RWPE1 (cell line): ENCODE data around the gene PUS1.

Source experiments
- CTCF ChIA-PET: fragments of 350-600 bp; sonication (Branson Sonifier 250); formaldehyde crosslinking; extraction: SDS; loops from one replicate; lab custom pipeline; 2021; lab: Yijun Ruan, JAX
- POLR2A ChIA-PET: fragments of 400-600 bp; formaldehyde crosslinking; extraction: SDS; loops from one replicate; lab custom pipeline; 2020; ENCODE audit warnings: antibody characterized with exemption; ENCODE audit not compliant: low non-redundant PET; lab: Yijun Ruan, JAX
- DNase-seq: peaks from one replicate; pipeline ENCODE4 v3.0.0; 2012; ENCODE audit warnings: low spot score
- H3K27ac ChIP-seq: fragments of 450-650 bp; 2 replicates; pipeline ENCODE4 v1.5.1; 2017
- TF ChIP-seq, protein P1 (sequence below): fragments of 450-650 bp; conservative IDR thresholded peaks from 2 replicates; pipeline ENCODE4 v1.5.1; 2017; ENCODE audit warnings: low read depth, mild to moderate bottlenecking

Gene PUS1

DNA sequence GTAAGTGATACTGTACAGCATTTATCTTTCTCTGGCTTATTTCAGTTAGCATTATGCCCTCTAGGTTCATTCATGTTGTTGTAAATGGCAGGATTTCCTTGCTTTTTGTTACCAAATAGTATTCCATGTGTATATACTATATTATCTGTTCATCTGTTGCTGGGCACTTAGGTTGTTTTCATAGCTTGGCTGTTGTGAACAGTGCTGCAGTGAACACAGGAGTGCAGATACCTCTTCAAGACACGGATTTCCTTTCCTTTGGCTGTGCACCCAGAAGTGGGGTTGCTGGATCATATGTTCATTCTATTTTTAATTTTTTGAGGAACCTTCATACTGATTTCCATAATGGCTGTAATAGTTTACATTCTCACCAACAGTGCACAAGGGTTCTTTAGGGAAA, 42.1 kb downstream of the PUS1 start:
- TF ChIP-seq, protein P1, sequence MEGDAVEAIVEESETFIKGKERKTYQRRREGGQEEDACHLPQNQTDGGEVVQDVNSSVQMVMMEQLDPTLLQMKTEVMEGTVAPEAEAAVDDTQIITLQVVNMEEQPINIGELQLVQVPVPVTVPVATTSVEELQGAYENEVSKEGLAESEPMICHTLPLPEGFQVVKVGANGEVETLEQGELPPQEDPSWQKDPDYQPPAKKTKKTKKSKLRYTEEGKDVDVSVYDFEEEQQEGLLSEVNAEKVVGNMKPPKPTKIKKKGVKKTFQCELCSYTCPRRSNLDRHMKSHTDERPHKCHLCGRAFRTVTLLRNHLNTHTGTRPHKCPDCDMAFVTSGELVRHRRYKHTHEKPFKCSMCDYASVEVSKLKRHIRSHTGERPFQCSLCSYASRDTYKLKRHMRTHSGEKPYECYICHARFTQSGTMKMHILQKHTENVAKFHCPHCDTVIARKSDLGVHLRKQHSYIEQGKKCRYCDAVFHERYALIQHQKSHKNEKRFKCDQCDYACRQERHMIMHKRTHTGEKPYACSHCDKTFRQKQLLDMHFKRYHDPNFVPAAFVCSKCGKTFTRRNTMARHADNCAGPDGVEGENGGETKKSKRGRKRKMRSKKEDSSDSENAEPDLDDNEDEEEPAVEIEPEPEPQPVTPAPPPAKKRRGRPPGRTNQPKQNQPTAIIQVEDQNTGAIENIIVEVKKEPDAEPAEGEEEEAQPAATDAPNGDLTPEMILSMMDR: no peak
- no peak for DNase-seq
- no peak overlapping the region for H3K27ac ChIP-seq
- ChIA-PET CTCF (interaction anchor here (0.6 kb wide), 1 partner anchor 9 kb away, joined by 3 read pairs; no protein-coding TSS in a partner anchor), POLR2A (no interaction called here)

DNA sequence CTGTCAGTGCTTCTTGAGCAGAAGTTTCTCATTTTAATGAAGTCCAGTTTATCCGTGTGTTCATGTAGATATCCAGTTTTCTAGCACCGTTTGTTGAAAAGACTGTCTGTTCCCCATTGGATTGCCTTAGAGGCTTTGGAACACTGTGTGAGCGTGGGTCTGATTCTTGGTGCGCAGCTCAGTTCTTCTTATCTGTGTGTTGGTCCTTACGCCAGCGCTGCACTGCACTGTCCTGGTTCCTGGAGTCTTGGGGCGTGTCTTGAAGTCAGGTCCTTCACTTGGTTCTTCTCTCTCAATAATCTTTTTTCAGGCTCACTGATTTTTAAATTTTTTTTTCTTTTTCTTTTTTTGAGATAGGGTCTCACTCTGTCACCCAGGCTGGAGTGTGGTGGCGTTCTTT, 46.2 kb downstream of the PUS1 start:
- DNase-seq: no peak
- H3K27ac ChIP-seq: no peak overlapping the region; the same call in 1 of the 2 replicates
- POLR2A ChIA-PET: no interaction called here
- TF ChIP-seq, protein P1: no peak
- CTCF ChIA-PET: no interaction called here

DNA sequence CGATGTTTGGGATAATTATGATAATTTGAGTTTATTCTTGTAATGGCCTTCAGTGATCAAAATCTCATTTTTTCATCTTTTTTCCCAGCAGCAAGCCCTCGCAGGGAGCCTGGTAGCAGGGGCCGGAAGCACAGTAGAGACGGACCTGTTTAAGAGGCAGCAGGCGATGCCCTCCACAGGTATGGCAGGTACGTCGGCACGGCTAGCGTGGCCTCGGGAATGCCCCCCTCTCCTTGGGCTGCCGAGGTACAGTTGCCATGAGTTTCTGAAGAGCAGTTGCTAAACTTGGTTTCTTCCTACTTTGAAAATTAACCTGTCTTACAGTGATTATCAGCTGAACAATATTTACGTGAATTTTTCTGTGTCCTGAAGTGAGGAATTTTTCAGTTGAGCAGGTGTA, 50.5 kb downstream of the PUS1 start:
- H3K27ac ChIP-seq: no peak overlapping the region
- TF ChIP-seq, protein P1: no peak
- ChIA-PET CTCF (interaction anchor here (0.6 kb wide), 1 partner anchor 9 kb away, joined by 3 read pairs; no protein-coding TSS in a partner anchor), POLR2A (no interaction called here)
- DNase-seq: no peak

DNA sequence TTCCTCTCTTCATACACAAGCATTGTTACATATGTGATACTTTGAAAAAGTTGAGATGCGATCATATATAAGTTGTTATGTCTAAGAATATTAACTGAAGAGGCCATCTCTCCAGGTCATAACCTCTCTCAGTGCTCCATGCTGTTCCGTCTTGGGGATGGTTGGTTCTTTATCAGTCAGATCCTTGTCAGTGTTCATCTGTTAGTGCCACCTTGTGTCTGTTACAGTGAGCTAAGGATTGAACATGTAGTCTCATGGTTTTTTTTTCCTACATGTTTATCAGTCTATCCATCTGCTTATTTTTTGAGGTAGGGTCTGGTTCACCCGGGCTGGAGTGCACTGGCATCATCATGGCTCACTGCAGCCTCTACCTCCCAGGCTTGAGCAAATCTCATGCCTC, 51.2 kb downstream of the PUS1 start:
- no peak overlapping the region for H3K27ac ChIP-seq
- ChIA-PET CTCF (interaction anchor here (0.6 kb wide), 2 partner anchors 9 to 72 kb away, joined by 3 to 6 read pairs; no protein-coding TSS in a partner anchor), POLR2A (no interaction called here)
- no peak for DNase-seq
- TF ChIP-seq, protein P1: no peak

DNA sequence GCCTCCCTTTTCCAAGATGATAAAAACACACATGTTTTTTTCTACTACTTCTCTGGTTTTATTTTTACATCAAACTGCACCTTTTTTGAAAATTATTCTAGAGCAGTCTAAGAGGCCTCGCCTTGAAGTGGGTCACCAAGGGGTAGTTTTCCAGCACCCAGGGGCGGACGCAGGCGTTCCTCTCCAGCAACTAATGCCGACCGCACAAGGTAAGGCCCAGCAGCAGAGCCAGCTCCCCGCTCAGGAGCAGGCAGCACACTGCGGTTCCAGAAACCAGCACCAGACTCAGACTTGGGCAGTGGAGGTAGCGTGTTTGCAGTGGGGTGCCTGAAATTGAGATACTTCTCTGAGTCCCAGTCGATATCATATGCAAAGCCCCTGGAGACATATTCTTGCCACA, 52.3 kb downstream of the PUS1 start:
- CTCF ChIA-PET: no interaction called here
- no peak for DNase-seq

DNA sequence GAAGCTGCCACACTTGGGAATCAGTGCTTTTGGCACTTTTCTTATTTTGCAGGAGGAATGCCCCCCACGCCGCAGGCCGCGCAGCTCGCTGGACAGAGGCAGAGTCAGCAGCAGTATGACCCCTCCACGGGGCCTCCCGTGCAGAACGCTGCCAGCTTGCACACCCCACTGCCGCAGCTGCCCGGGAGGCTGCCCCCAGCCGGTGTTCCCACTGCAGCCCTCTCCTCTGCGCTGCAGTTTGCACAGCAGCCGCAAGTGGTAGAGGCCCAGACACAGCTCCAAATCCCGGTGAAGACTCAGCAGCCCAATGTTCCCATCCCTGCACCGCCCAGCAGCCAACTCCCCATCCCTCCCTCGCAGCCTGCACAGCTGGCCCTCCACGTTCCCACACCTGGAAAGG, 53.0 kb downstream of the PUS1 start:
- POLR2A ChIA-PET: no interaction called here
- H3K27ac ChIP-seq: no peak overlapping the region
- no peak for DNase-seq
- TF ChIP-seq, protein P1: no peak
- CTCF ChIA-PET: interaction anchor here (0.6 to 0.7 kb wide), 4 partner anchors 33 to 359 kb away, joined by 3 read pairs; no protein-coding TSS in a partner anchor

More for the DNA sequence above, 52.3 kb downstream of the PUS1 start:
- POLR2A ChIA-PET: no interaction called here
- H3K27ac ChIP-seq: no peak overlapping the region
- TF ChIP-seq, protein P1: no peak
